Neural cell (in vitro differentiated cells): ENCODE data around the gene PROZ. TPM values are rescaled to one million over a fixed set of nuclear protein-coding genes. Genes with fewer than 3 reads are reported as not detected.
A peak's percentile ranks its signal among the peaks of the same experiment; 100 is the strongest.

Source experiments
- H2AFZ ChIP-seq: fragments of 200-600, 300-800 bp; sonication (generic), shearing (Covaris generic); 2 replicates; pipeline ENCODE4 v1.6.0; 2014; ENCODE audit warnings: low read depth, mild to moderate bottlenecking, antibody characterized with exemption, low read length, moderate library complexity
- H3F3A ChIP-seq: fragments of 200-600 bp; shearing (Covaris generic); 2 replicates; pipeline ENCODE4 v1.6.1; 2016; ENCODE audit warnings: mild to moderate bottlenecking, moderate library complexity, mixed read lengths, antibody characterized with exemption, low read length; ENCODE audit not compliant: insufficient read depth, poor library complexity, severe bottlenecking
- H3K27ac ChIP-seq: fragments of 200-600, 300-800 bp; sonication (generic), shearing (Covaris generic); 2 replicates; pipeline ENCODE4 v1.5.1; 2014; ENCODE audit warnings: mild to moderate bottlenecking, low read length, moderate library complexity
- H3K27me3 ChIP-seq: fragments of 300-800, 200-600 bp; sonication (generic), shearing (Covaris generic); 2 replicates; pipeline ENCODE4 v1.6.0; 2014; ENCODE audit warnings: mild to moderate bottlenecking, low read depth, low read length, moderate library complexity; ENCODE audit not compliant: insufficient read depth
- H3K36me3 ChIP-seq: fragments of 300-800, 200-600 bp; sonication (generic), shearing (Covaris generic); 2 replicates; pipeline ENCODE4 v1.5.1; 2014; ENCODE audit warnings: mild to moderate bottlenecking, antibody characterized with exemption, low read length, moderate library complexity; ENCODE audit not compliant: insufficient read depth
- H3K4me2 ChIP-seq: fragments of 300-800, 200-600 bp; sonication (generic), shearing (Covaris generic); 2 replicates; pipeline ENCODE4 v1.6.0; 2014; ENCODE audit warnings: mild to moderate bottlenecking, low read length
- H3K4me3 ChIP-seq: fragments of 300-800, 200-600 bp; sonication (generic), shearing (Covaris generic); 2 replicates; pipeline ENCODE4 v1.5.1; 2014; ENCODE audit warnings: mild to moderate bottlenecking, low read length, moderate library complexity
- H3K79me2 ChIP-seq: fragments of 200-600 bp; shearing (Covaris generic); replicated peaks from 2 replicates; pipeline ENCODE4 v1.6.0; 2014; ENCODE audit warnings: mild to moderate bottlenecking, low read length, moderate library complexity; ENCODE audit not compliant: insufficient read depth
- H3K9ac ChIP-seq: fragments of 300-800, 200-600 bp; sonication (generic), shearing (Covaris generic); 2 replicates; pipeline ENCODE4 v1.6.1; 2016; ENCODE audit warnings: mild to moderate bottlenecking, low read length, mixed read lengths
- H3K9me2 ChIP-seq: fragments of 200-600 bp; shearing (Covaris generic); 2 replicates; pipeline ENCODE4 v1.6.1; 2016; ENCODE audit warnings: mild to moderate bottlenecking, low read length, mixed read lengths; ENCODE audit not compliant: insufficient read depth
- H3K9me3 ChIP-seq: fragments of 200-600, 300-800 bp; sonication (generic), shearing (Covaris generic); 2 replicates; pipeline ENCODE4 v1.6.1; 2016; ENCODE audit warnings: mild to moderate bottlenecking, mixed run types, low read length, moderate library complexity, mixed read lengths
- H4K20me1 ChIP-seq: fragments of 200-600 bp; shearing (Covaris generic); 2 replicates; pipeline ENCODE4 v1.6.1; 2016; ENCODE audit warnings: mild to moderate bottlenecking, mixed run types; ENCODE audit not compliant: insufficient read depth
- EP300 ChIP-seq: fragments of 450-650 bp; conservative IDR thresholded peaks from 2 replicates; pipeline ENCODE4 v1.6.1; 2014; ENCODE audit warnings: antibody characterized with exemption, mild to moderate bottlenecking, moderate library complexity; ENCODE audit not compliant: poor library complexity, severe bottlenecking
- EZH2 ChIP-seq: fragments of 200-600, 300-800 bp; shearing (Covaris generic), sonication (generic); IDR thresholded peaks from 2 replicates; pipeline ENCODE4 v1.6.1; 2014; ENCODE audit warnings: antibody characterized with exemption, low read length, borderline replicate concordance, mild to moderate bottlenecking; ENCODE audit not compliant: insufficient read depth, poor library complexity, severe bottlenecking
- MXI1 ChIP-seq: fragments of 450-650 bp; conservative IDR thresholded peaks from 2 replicates; pipeline ENCODE4 v1.6.1; 2014; ENCODE audit warnings: antibody characterized with exemption, mild to moderate bottlenecking; ENCODE audit not compliant: poor library complexity, severe bottlenecking
- POLR2AphosphoS5 ChIP-seq: IDR thresholded peaks from 2 replicates; pipeline ENCODE4 v1.6.1; 2012
- RAD21 ChIP-seq: fragments of 450-650 bp; conservative IDR thresholded peaks from 2 replicates; pipeline ENCODE4 v1.6.1; 2014; ENCODE audit warnings: antibody characterized with exemption, mild to moderate bottlenecking, moderate library complexity
- SMC3 ChIP-seq: fragments of 450-650 bp; conservative IDR thresholded peaks from 2 replicates; pipeline ENCODE4 v1.6.1; 2014; ENCODE audit warnings: antibody characterized with exemption, mild to moderate bottlenecking, moderate library complexity; ENCODE audit not compliant: poor library complexity
- TAF1 ChIP-seq: IDR thresholded peaks from 2 replicates; pipeline ENCODE4 v1.6.1; 2012; ENCODE audit warnings: low read depth
- polyA plus RNA-seq: library from polyadenylated mRNA; depleted of rRNA; stranded (reverse); fragments of >200 nt; gene quantifications from 2 replicates; pipeline ENCODE4 v1.2.3, GENCODE V29; 2014
- TF ChIP-seq, protein P1 (sequence below): IDR thresholded peaks from 2 replicates; pipeline ENCODE4 v1.6.1; 2012; ENCODE audit warnings: borderline replicate concordance
- TF ChIP-seq, protein P2 (sequence below): fragments of 450-650 bp; IDR thresholded peaks from 2 replicates; pipeline ENCODE4 v1.5.1; 2014; ENCODE audit warnings: antibody characterized with exemption, mild to moderate bottlenecking, moderate library complexity; ENCODE audit not compliant: poor library complexity, severe bottlenecking

PROZ gene
- polyA plus RNA-seq, 1 donor from 2014 or later = not detected

DNA sequence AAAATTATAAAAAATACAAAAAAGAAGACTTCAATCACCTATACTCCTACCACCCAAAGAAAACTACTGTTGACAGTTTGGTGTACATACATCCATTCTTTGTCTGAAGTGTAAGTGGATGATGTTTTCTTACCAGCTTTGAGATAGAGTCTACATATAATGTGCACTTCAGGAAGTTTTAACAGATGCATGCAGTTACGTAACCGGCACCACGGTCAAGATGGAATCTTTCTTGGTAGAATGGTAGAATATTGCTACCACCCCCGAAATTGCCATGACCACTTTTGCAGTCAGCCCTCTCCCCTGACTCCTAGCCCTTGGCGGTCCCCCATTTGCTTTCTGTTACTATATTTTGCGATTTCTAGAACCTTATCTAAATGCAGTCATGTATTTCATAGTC lies 52.4 kb downstream of the PROZ start:
- Histone ChIP-seq H3K4me3 (peak overlapping the region; percentile 98), H3K27ac (no peak overlapping the region)
- no peak for TF ChIP-seq POLR2AphosphoS5
- no peak for TF ChIP-seq TAF1
- TF ChIP-seq SMC3 = no peak
- TF ChIP-seq, protein P1, sequence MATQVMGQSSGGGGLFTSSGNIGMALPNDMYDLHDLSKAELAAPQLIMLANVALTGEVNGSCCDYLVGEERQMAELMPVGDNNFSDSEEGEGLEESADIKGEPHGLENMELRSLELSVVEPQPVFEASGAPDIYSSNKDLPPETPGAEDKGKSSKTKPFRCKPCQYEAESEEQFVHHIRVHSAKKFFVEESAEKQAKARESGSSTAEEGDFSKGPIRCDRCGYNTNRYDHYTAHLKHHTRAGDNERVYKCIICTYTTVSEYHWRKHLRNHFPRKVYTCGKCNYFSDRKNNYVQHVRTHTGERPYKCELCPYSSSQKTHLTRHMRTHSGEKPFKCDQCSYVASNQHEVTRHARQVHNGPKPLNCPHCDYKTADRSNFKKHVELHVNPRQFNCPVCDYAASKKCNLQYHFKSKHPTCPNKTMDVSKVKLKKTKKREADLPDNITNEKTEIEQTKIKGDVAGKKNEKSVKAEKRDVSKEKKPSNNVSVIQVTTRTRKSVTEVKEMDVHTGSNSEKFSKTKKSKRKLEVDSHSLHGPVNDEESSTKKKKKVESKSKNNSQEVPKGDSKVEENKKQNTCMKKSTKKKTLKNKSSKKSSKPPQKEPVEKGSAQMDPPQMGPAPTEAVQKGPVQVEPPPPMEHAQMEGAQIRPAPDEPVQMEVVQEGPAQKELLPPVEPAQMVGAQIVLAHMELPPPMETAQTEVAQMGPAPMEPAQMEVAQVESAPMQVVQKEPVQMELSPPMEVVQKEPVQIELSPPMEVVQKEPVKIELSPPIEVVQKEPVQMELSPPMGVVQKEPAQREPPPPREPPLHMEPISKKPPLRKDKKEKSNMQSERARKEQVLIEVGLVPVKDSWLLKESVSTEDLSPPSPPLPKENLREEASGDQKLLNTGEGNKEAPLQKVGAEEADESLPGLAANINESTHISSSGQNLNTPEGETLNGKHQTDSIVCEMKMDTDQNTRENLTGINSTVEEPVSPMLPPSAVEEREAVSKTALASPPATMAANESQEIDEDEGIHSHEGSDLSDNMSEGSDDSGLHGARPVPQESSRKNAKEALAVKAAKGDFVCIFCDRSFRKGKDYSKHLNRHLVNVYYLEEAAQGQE = no peak
- TF ChIP-seq MXI1 = no peak
- TF ChIP-seq, protein P2, sequence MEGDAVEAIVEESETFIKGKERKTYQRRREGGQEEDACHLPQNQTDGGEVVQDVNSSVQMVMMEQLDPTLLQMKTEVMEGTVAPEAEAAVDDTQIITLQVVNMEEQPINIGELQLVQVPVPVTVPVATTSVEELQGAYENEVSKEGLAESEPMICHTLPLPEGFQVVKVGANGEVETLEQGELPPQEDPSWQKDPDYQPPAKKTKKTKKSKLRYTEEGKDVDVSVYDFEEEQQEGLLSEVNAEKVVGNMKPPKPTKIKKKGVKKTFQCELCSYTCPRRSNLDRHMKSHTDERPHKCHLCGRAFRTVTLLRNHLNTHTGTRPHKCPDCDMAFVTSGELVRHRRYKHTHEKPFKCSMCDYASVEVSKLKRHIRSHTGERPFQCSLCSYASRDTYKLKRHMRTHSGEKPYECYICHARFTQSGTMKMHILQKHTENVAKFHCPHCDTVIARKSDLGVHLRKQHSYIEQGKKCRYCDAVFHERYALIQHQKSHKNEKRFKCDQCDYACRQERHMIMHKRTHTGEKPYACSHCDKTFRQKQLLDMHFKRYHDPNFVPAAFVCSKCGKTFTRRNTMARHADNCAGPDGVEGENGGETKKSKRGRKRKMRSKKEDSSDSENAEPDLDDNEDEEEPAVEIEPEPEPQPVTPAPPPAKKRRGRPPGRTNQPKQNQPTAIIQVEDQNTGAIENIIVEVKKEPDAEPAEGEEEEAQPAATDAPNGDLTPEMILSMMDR = no peak
- TF ChIP-seq EZH2 = no peak
- no peak for TF ChIP-seq RAD21
- TF ChIP-seq EP300 = no peak

DNA sequence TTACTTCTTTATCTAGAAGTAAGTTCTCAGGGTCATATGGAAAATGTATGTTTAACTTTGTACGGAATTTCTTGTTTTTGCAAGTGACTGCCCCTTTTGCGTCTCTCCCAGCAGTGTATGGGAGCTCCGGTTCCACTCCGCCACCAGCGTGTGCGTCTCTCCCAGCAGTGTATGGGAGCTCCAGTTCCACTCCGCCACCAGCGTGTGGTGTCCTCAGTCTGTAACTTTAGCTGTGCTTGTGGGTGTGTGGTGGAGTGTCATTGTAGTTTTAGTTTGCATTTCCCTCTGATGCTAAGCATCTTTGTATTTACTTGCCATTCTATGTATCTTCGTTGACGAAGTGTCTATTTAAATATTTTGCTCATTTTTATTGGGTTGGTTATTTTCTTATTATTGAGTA lies 53.3 kb downstream of the PROZ start:
- Histone ChIP-seq H4K20me1 (no peaks in the 10 kb centered on the region), H2AFZ (no peak overlapping the region), H3K9ac (no peak overlapping the region), H3K27me3 (no peaks in the 10 kb centered on the region), H3K36me3 (no peaks in the 10 kb centered on the region), H3K4me3 (no peak overlapping the region), H3F3A (no peaks in the 10 kb centered on the region), H3K79me2 (peaks cover 59% of the 10 kb centered on the region), H3K9me2 (no peaks in the 10 kb centered on the region), H3K4me2 (no peak overlapping the region), H3K9me3 (no peaks in the 10 kb centered on the region), H3K27ac (no peak overlapping the region)
- TF ChIP-seq SMC3 (no peak), RAD21 (no peak)
- TF ChIP-seq, protein P2 = peak; percentile 23

More for the DNA sequence above, 52.4 kb downstream of the PROZ start:
- Histone ChIP-seq H3K27me3 (no peaks in the 10 kb centered on the region), H3F3A (no peaks in the 10 kb centered on the region), H4K20me1 (no peaks in the 10 kb centered on the region), H3K9ac (no peak overlapping the region), H3K36me3 (no peaks in the 10 kb centered on the region), H3K79me2 (peaks cover 67% of the 10 kb centered on the region), H3K9me3 (no peaks in the 10 kb centered on the region), H2AFZ (no peak overlapping the region), H3K4me2 (peak overlapping the region; percentile 91), H3K9me2 (no peaks in the 10 kb centered on the region)
